HepG2 (cell line): Measurements from ENCODE around the gene MCC. TPM values are rescaled to one million over a fixed set of nuclear protein-coding genes. Genes with fewer than 3 reads are reported as not detected.

ENCODE experiments used
- ATAC-seq: fragments of 200-7000 bp; cut with Tn5 transposase; 3 replicates; pipeline ENCODE4 v1.9.1; 2020; ENCODE audit warnings: mild to moderate bottlenecking, moderate library complexity
- BruUV-seq: library from RNA; stranded (reverse); fragments of 400-500 nt; replicated peaks from 2 replicates; lab custom pipeline; 2021; lab: Mats Ljungman, UMichigan
- CTCF ChIA-PET: fragments of 300-600 bp; formaldehyde crosslinking; extraction: SDS; loops from one replicate; lab custom pipeline; 2021; ENCODE audit warnings: low total read pairs, inconsistent platforms, low intra/inter-chr PET ratio; lab: Yijun Ruan, JAX
- POLR2A ChIA-PET: fragments of 350-600 bp; sonication (Branson Sonifier 250); formaldehyde crosslinking; loops from one replicate; lab custom pipeline; 2020; ENCODE audit warnings: antibody characterized with exemption, inconsistent platforms; lab: Yijun Ruan, JAX
- DNase-seq: peaks from one replicate; pipeline ENCODE4 v3.0.0-alpha.2; 2015; ENCODE audit warnings: low spot score
- FAIRE-seq: peaks from 3 replicates; lab custom pipeline; 2011; peaks lifted over from hg19 to GRCh38; lab: Jason Lieb, UNC
- H2AFZ ChIP-seq: one replicate; pipeline ENCODE4 v1.6.1; 2011; ENCODE audit warnings: low read length, inconsistent platforms
- H3K27ac ChIP-seq: fragments of 300-600 bp; 3 replicates; pipeline ENCODE4 v1.8.0; 2011; ENCODE audit warnings: mixed run types, mild to moderate bottlenecking, mixed read lengths, low read length, inconsistent platforms; ENCODE audit not compliant: insufficient read depth; ENCODE audit errors: extremely low read length
- H3K27me3 ChIP-seq, 2 experiments: fragments of 200-600 bp in 1 of 2; 2 replicates in 1 of 2; 3 replicates in 1 of 2; pipeline versions ENCODE4 v1.6.0 to v1.8.0; 2011; ENCODE audit warnings: low read length in 2 of 2, mild to moderate bottlenecking in 2 of 2, moderate library complexity in 2 of 2, inconsistent platforms in 1 of 2; ENCODE audit not compliant: insufficient read depth in 2 of 2, control insufficient read depth in 1 of 2
- H3K36me3 ChIP-seq, 2 experiments: fragments of 200-600 bp in 1 of 2; replicated peaks in 1 of 2; 2 replicates in 1 of 2; 3 replicates in 1 of 2; pipeline versions ENCODE4 v1.5.1 to v1.8.0; 2011; ENCODE audit warnings: low read length in 2 of 2, inconsistent platforms in 1 of 2; ENCODE audit not compliant: insufficient read depth in 2 of 2, control insufficient read depth in 1 of 2
- H3K4me1 ChIP-seq: 2 replicates; pipeline ENCODE4 v1.5.1; 2012; ENCODE audit warnings: low read length, inconsistent platforms; ENCODE audit not compliant: insufficient read depth
- H3K4me2 ChIP-seq: 2 replicates; pipeline ENCODE4 v1.6.0; 2011; ENCODE audit warnings: low read depth, low read length, inconsistent platforms
- H3K4me3 ChIP-seq, 3 experiments: fragments of 200-600 bp in 1 of 3; sonication (generic), shearing (Covaris generic) in 1 of 3; replicated peaks in 1 of 3; 2 replicates each; pipeline ENCODE4 v1.5.1; 2011 to 2016; ENCODE audit warnings: low read length in 3 of 3, inconsistent platforms in 2 of 3, low read depth in 2 of 3, mild to moderate bottlenecking in 2 of 3, control low read depth in 1 of 3, mixed read lengths in 1 of 3; ENCODE audit not compliant: insufficient read depth in 1 of 3
- H3K79me2 ChIP-seq: one replicate; pipeline ENCODE4 v1.6.1; 2011; ENCODE audit warnings: low read length, inconsistent platforms; ENCODE audit not compliant: insufficient read depth
- H3K9ac ChIP-seq: 2 replicates; pipeline ENCODE4 v1.6.0; 2011; ENCODE audit warnings: mild to moderate bottlenecking, low read depth, low read length, inconsistent platforms; ENCODE audit not compliant: insufficient read depth
- H3K9me3 ChIP-seq: 2 replicates; pipeline ENCODE4 v1.5.1; 2012; ENCODE audit warnings: mild to moderate bottlenecking, low read length
- H4K20me1 ChIP-seq: 2 replicates; pipeline ENCODE4 v1.6.0; 2011; ENCODE audit warnings: inconsistent platforms, mild to moderate bottlenecking, low read length, moderate library complexity; ENCODE audit not compliant: insufficient read depth
- MAFF ChIP-seq: IDR thresholded peaks from 2 replicates; pipeline ENCODE4 v1.6.1; 2011; ENCODE audit warnings: low read depth, low read length, improper control_type of control experiment
- MAFK ChIP-seq, 2 experiments: IDR thresholded peaks in 1 of 2; conservative IDR thresholded peaks in 1 of 2; 2 replicates each; pipeline ENCODE4 v1.6.1; 2011; ENCODE audit warnings: improper control_type of control experiment in 2 of 2, low read length in 2 of 2
- WGBS: methylation state at CpG from one replicate; pipeline ENCODE4 v1.1.6; 2017; ENCODE audit warnings: low lambda C conversion rate; 5-methylcytosine and 5-hydroxymethylcytosine counted together
- in situ Hi-C: cut with HindIII; loops from 2 replicates; pipeline ENCODE4 v1.10.0; 2017; ENCODE audit warnings: low pct_unique_long_range_greater_than_20kb; ENCODE audit not compliant: extremely low pct_ligation_motif_present
- intact Hi-C: fragments of 100-400 bp; cut with micrococcal nuclease; formaldehyde crosslinking; loops from one replicate; pipeline ENCODE4 v1.10.0; 2022; ENCODE audit not compliant: unreplicated experiment
- polyA plus RNA-seq, 8 experiments: library from polyadenylated mRNA; depleted of rRNA in 3 of 8; stranded (reverse) in 7 of 8; unstranded in 1 of 8; fragments of >200 nt; fragmentation: Illumina TruSeq in 4 of 8; extraction: Trizol in 4 of 8; gene quantifications; 2 replicates each; pipeline versions ENCODE4 v1.2.1 to v1.2.3, GENCODE V29; 2011 to 2016; ENCODE audit warnings: low read depth in 4 of 8, missing spikeins in 1 of 8, mixed read lengths in 1 of 8; ENCODE audit not compliant: insufficient read depth in 1 of 8
- total RNA-seq, 5 experiments: library from RNA; depleted of rRNA; stranded (reverse); fragments of >200 nt; fragmentation: Illumina TruSeq; extraction: Trizol; gene quantifications; 2 replicates each; pipeline ENCODE4 v1.2.3, GENCODE V29; 2016; ENCODE audit warnings: low read depth in 1 of 5
- TF ChIP-seq, protein P1 (sequence below): sonication (generic); formaldehyde crosslinking; conservative IDR thresholded peaks from 2 replicates; pipeline ENCODE4 v1.4.0; 2020; ENCODE audit warnings: missing genetic modification reagents
- TF ChIP-seq, protein P2 (sequence below): sonication (generic); formaldehyde crosslinking; IDR thresholded peaks from 2 replicates; pipeline ENCODE4 v1.4.0; 2020; ENCODE audit warnings: low read depth, missing genetic modification reagents

Gene MCC
- total and polyA plus RNA-seq, 2 of the 13 experiments (the other 11 are each of a cell fraction or from before 2014, with no cell fraction given), result 0.55 to 2.4 TPM

DNA sequence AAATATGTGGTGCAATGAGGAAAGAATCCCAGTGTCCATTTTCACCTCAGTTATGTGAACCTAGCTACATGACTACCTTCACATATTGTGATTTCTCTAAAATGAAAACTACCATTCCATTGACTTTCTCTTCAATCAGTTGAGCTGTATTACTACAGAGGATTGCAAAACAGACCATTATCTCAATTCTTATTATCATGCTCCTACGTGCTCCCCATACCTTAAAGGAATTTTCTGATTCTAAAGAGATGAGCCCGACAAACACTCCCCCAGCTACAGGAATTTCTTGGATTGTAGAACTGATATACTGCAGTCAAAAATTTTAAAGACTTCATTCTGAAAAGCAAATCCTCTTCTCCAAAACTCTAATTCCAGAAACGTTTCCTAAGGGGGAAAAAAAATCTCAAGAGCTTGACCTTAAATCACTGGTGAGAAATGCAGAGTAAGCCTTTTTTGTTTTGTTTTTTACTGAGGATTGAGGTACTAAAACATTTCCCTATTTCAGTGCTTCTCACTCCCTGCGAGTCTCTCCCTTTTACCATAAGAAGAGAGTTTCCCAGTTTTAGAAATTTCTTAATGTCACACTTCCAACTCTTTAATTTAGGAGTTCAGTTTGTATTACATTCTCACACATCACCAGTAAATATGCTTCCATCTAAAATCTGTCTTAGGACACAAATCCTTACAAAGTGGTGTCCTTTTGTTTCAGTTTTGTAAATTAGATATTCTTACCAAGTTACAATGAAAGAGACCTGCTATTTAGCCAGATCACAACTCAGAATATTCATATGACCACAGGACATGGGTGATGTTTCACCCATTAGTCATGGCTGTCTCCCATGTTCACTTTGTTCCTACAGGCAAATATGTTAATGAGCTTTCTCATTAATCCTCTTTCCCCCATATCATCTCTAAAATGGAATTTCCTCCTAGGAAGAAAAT is 257.3 kb downstream of the MCC start:
- POLR2A ChIA-PET, result no interaction called here
- H4K20me1 ChIP-seq, result no peaks in the 10 kb centered on the region
- no peak overlapping the region for H3K4me3 ChIP-seq
- H2AFZ ChIP-seq, result no peak overlapping the region
- no peaks in the 10 kb centered on the region for H3K36me3 ChIP-seq
- no peaks in the 10 kb centered on the region for H3K4me1 ChIP-seq
- DNase-seq (no peak), FAIRE-seq (no peak), ATAC-seq (no peak)
- intact Hi-C loops, result no loop called here
- no peaks in the 10 kb centered on the region for H3K79me2 ChIP-seq
- H3K4me2 ChIP-seq, result no peak overlapping the region
- CTCF ChIA-PET, result no interaction called here
- 11% methylated on average over 4 of the region's 4 CpGs for WGBS
- H3K27ac ChIP-seq, result no peak overlapping the region
- no TSS peak for BruUV-seq
- H3K27me3 ChIP-seq, result no peaks in the 10 kb centered on the region; a peak in 2 of 5 replicates
- TF ChIP-seq, protein P1, sequence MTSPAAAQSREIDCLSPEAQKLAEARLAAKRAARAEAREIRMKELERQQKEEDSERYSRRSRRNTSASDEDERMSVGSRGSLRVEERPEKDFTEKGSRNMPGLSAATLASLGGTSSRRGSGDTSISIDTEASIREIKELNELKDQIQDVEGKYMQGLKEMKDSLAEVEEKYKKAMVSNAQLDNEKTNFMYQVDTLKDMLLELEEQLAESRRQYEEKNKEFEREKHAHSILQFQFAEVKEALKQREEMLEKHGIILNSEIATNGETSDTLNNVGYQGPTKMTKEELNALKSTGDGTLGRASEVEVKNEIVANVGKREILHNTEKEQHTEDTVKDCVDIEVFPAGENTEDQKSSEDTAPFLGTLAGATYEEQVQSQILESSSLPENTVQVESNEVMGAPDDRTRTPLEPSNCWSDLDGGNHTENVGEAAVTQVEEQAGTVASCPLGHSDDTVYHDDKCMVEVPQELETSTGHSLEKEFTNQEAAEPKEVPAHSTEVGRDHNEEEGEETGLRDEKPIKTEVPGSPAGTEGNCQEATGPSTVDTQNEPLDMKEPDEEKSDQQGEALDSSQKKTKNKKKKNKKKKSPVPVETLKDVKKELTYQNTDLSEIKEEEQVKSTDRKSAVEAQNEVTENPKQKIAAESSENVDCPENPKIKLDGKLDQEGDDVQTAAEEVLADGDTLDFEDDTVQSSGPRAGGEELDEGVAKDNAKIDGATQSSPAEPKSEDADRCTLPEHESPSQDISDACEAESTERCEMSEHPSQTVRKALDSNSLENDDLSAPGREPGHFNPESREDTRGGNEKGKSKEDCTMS (CRISPR knock-in tag), result no peak
- TF ChIP-seq MAFK (conservative IDR thresholded peaks at IDR 0.05 in 1 of 2, IDR thresholded peaks at IDR 0.05 in 1 of 2; ENCODE audit: low read length in 2 of 2) (peak; percentile 51 to 77), MAFF (peak; percentile 69; the same call in 1 of the 2 replicates)
- TF ChIP-seq, protein P2, sequence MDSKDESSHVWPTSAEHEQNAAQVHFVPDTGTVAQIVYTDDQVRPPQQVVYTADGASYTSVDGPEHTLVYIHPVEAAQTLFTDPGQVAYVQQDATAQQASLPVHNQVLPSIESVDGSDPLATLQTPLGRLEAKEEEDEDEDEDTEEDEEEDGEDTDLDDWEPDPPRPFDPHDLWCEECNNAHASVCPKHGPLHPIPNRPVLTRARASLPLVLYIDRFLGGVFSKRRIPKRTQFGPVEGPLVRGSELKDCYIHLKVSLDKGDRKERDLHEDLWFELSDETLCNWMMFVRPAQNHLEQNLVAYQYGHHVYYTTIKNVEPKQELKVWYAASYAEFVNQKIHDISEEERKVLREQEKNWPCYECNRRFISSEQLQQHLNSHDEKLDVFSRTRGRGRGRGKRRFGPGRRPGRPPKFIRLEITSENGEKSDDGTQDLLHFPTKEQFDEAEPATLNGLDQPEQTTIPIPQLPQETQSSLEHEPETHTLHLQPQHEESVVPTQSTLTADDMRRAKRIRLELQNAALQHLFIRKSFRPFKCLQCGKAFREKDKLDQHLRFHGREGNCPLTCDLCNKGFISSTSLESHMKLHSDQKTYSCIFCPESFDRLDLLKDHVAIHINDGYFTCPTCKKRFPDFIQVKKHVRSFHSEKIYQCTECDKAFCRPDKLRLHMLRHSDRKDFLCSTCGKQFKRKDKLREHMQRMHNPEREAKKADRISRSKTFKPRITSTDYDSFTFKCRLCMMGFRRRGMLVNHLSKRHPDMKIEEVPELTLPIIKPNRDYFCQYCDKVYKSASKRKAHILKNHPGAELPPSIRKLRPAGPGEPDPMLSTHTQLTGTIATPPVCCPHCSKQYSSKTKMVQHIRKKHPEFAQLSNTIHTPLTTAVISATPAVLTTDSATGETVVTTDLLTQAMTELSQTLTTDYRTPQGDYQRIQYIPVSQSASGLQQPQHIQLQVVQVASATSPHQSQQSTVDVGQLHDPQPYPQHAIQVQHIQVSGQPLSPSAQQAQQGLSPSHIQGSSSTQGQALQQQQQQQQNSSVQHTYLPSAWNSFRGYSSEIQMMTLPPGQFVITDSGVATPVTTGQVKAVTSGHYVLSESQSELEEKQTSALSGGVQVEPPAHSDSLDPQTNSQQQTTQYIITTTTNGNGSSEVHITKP, result no peak
- no peaks in the 10 kb centered on the region for H3K9me3 ChIP-seq
- H3K9ac ChIP-seq, result no peak overlapping the region
- in situ Hi-C loops, result no loop called here
